Lower lobe of right lung (tissue), 2 donors: Measurements from ENCODE around the gene GSTO1. TPM values are rescaled to one million over a fixed set of nuclear protein-coding genes. Genes with fewer than 3 reads are reported as not detected.
"Not testable (repeated sequence)": the region's sequence is repeated elsewhere in the genome, so short reads cannot be mapped to it uniquely, and the experiment has no call there.

Experiments
- ATAC-seq, 2 donors: fragments of 200-7000 bp; cut with Tn5 transposase; one replicate each; pipeline ENCODE4 v1.9.1; 2020 to 2022; ENCODE audit warnings: mild to moderate bottlenecking in 2 of 2, moderate library complexity in 2 of 2
- DNase-seq: peaks from one replicate; pipeline ENCODE4 v3.0.0-alpha.2; 2020
- H3K27ac ChIP-seq: fragments of 200-600 bp; one replicate; pipeline ENCODE4 v1.8.0; 2022
- H3K27me3 ChIP-seq: fragments of 200-600 bp; one replicate; pipeline ENCODE4 v1.8.0; 2022; ENCODE audit warnings: low read depth
- H3K36me3 ChIP-seq: fragments of 200-600 bp; one replicate; pipeline ENCODE4 v1.8.0; 2022; ENCODE audit warnings: mild to moderate bottlenecking
- H3K4me1 ChIP-seq: fragments of 200-600 bp; one replicate; pipeline ENCODE4 v1.8.0; 2022
- H3K4me3 ChIP-seq: fragments of 200-600 bp; one replicate; pipeline ENCODE4 v1.8.0; 2022; ENCODE audit warnings: mild to moderate bottlenecking
- H3K9me3 ChIP-seq: fragments of 200-600 bp; one replicate; pipeline ENCODE4 v1.8.0; 2022
- intact Hi-C: fragments of 100-400 bp; cut with DNase I; formaldehyde crosslinking; loops from one replicate; pipeline ENCODE4 v1.11.0; 2022
- total RNA-seq: library from RNA; stranded (reverse); fragmentation: NEBNext Ultra II Directional; extraction: Animal tissue kit (Norgen Biotek cat#: 25700); gene quantifications from one replicate; pipeline ENCODE4 v1.2.1, GENCODE V29; 2021
- TF ChIP-seq, protein P1 (sequence below): fragments of 200-600 bp; IDR thresholded peaks from one replicate; pipeline ENCODE4 v1.8.0; 2022; ENCODE audit warnings: antibody characterized with exemption, mild to moderate bottlenecking
- donor health status: DM: no; HTN: yes; CAD: no; lungs with severe emphysema.

GSTO1 gene
- total RNA-seq, 1 donor from 2014 or later, result 133 TPM

DNA sequence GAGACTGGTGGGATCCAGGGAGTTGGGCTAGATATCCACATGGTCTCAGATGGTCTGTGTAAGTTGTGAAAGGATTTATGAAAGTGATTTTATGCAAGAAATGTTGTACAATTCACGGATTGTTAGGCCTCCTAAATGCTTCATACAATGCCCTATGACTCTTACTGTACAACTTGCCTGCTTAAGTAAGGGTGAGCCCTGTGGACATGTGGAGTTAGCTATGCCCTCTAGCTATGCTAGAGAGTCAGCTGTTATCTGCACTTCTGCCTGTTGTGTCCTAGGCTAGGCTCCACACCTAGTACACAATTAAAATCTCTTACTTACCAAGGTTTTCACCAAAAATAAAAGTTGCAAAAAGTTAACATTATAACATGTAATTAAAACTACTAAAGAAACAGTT is 20.9 kb upstream of the GSTO1 start:
- Histone ChIP-seq H3K27me3 (no peaks in the 10 kb centered on the region), H3K27ac (no peak overlapping the region), H3K4me1 (peaks cover 11% of the 10 kb centered on the region), H3K9me3 (no peaks in the 10 kb centered on the region), H3K36me3 (no peaks in the 10 kb centered on the region), H3K4me3 (no peak overlapping the region)
- intact Hi-C loops, result no loop called here
- DNase-seq (no peak), ATAC-seq (no peak)
- TF ChIP-seq, protein P1, sequence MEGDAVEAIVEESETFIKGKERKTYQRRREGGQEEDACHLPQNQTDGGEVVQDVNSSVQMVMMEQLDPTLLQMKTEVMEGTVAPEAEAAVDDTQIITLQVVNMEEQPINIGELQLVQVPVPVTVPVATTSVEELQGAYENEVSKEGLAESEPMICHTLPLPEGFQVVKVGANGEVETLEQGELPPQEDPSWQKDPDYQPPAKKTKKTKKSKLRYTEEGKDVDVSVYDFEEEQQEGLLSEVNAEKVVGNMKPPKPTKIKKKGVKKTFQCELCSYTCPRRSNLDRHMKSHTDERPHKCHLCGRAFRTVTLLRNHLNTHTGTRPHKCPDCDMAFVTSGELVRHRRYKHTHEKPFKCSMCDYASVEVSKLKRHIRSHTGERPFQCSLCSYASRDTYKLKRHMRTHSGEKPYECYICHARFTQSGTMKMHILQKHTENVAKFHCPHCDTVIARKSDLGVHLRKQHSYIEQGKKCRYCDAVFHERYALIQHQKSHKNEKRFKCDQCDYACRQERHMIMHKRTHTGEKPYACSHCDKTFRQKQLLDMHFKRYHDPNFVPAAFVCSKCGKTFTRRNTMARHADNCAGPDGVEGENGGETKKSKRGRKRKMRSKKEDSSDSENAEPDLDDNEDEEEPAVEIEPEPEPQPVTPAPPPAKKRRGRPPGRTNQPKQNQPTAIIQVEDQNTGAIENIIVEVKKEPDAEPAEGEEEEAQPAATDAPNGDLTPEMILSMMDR, result no peak

DNA sequence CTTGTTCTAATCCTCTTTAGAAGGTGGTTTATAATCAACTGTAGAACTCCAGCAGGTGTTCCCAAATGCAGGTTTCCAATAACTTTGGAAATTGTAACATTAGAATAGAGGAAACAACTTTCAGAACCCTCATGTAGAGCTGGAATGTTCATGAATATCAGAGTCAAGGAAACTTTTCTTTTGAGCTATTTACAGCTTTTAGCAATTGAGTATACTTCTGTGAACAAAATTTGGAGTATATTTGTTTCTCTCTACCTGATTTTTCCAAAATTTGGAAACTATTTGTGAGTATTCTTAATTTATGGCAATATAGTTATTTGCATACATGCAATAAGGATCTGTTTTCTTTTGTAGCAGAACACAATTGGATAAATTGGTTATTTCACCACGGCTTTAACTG is 19.8 kb upstream of the GSTO1 start:
- ATAC-seq, result no peak
- H3K27me3 ChIP-seq, result no peaks in the 10 kb centered on the region
- intact Hi-C loops, result no loop called here
- no peak overlapping the region for H3K4me3 ChIP-seq
- peaks cover 11% of the 10 kb centered on the region for H3K4me1 ChIP-seq
- H3K9me3 ChIP-seq, result no peaks in the 10 kb centered on the region
- H3K36me3 ChIP-seq, result no peaks in the 10 kb centered on the region
- no peak overlapping the region for H3K27ac ChIP-seq
- no peak for DNase-seq
- TF ChIP-seq, protein P1, result no peak

DNA sequence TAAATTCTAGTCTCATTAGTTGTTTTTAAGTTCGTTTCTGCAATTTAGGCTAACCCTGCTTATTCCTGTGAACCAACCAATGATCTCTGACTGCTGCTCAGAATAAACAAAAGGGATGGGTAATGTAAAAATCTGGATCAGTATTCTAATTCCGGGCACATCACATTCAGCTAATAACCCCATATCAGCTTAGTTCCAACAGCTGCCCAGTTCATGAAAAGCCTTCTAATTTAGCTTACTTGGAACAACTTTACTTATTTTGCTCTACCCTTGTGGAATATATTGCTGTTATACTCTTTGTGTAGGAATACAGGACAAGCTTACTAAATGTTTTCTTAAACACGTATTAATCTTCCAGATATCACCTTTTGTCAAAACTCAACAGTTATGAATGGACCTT is 18.9 kb upstream of the GSTO1 start:
- no peak for ATAC-seq
- no peaks in the 10 kb centered on the region for H3K27me3 ChIP-seq
- no peaks in the 10 kb centered on the region for H3K9me3 ChIP-seq
- H3K4me1 ChIP-seq, result peaks cover 11% of the 10 kb centered on the region
- H3K27ac ChIP-seq, result no peak overlapping the region
- TF ChIP-seq, protein P1, result no peak
- no peaks in the 10 kb centered on the region for H3K36me3 ChIP-seq
- intact Hi-C loops, result no loop called here
- no peak overlapping the region for H3K4me3 ChIP-seq
- no peak for DNase-seq

DNA sequence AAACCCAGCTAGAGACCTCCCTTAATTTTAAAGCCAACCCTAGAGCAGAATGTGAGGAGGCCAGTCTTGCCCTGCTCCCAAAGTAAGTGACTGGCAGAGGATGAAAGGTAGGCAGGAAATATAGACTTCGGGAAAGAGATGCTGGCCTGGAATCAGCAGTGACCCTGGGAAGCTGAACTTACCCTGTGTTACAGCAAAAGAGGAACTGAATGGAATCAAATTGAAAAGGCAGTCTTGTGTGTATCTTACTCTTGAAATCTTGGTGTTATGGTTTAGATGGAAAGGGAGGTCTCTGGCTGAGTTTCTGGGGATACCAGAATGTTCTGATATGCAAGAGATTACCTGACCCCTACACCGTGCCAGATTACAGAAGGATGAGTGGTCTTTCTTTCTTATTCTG is 14.6 kb upstream of the GSTO1 start:
- H3K36me3 ChIP-seq, result no peaks in the 10 kb centered on the region
- H3K4me1 ChIP-seq, result no peaks in the 10 kb centered on the region
- no peaks in the 10 kb centered on the region for H3K9me3 ChIP-seq
- ATAC-seq (no peak), DNase-seq (no peak)
- H3K27me3 ChIP-seq, result no peaks in the 10 kb centered on the region
- intact Hi-C loops, result no loop called here
- H3K4me3 ChIP-seq, result no peak overlapping the region
- TF ChIP-seq, protein P1, result no peak
- H3K27ac ChIP-seq, result no peak overlapping the region

DNA sequence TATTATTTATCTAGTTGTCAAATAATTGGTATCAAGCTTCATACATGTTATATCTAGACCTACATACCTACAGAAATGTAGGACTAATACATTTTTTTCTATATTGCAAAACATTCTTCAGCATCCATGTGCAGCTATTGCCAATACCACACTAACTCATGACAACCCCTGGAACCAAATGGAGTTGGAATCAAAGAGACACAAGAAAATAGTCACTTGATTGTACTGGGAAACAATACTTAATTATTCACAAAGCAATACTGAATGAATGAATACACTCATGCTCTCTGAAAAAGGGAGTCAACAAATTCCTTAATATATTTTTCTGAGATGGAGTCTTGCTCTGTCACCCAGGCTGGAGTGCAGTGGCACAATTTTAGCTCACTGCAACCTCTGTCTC is 12.1 kb upstream of the GSTO1 start:
- Histone ChIP-seq H3K36me3 (no peaks in the 10 kb centered on the region), H3K9me3 (no peaks in the 10 kb centered on the region), H3K4me3 (no peak overlapping the region), H3K27ac (no peak overlapping the region), H3K27me3 (no peaks in the 10 kb centered on the region), H3K4me1 (no peaks in the 10 kb centered on the region)
- TF ChIP-seq, protein P1, result no peak
- intact Hi-C loops, result no loop called here
- ATAC-seq (no peak), DNase-seq (no peak)

DNA sequence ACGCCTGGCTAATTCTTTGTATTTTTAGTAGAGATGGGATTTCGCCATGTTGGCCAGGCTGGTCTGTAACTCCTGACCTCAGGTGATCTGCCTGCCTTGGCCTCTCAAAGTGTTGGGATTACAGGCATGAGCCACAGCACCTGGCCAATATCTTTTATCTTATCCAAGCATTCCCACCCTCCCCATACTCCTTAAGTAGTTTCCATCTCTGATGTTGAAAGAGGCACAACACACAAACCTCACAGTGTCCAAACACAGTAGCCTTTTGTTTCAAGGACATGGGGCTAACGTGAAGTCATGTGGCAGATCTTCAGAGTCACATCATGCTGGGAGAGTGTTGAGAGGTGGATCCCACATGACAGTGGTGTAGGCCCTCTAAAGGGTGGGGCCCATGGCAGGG is 11.7 kb upstream of the GSTO1 start:
- H3K4me3 ChIP-seq, ATAC-seq, intact Hi-C loops, H3K9me3 ChIP-seq, DNase-seq, H3K36me3 ChIP-seq, H3K27ac ChIP-seq, H3K27me3 ChIP-seq, H3K4me1 ChIP-seq: not testable (repeated sequence)
